ENCODE measurements around the gene PKMYT1.

Gene PKMYT1

GRCh38 chr16:2981177-2981898 is 1.1 kb upstream of the PKMYT1 start:
- no peak overlapping the region for H3K4me3 ChIP-seq (ENCODE audit: low read depth, low read length)
- DNase-seq (ENCODE audit: low read depth, low spot score), result no peak
- ChIA-PET CTCF (interaction anchor here (0.9 to 2.3 kb wide), 7 partner anchors 10 to 54 kb away, joined by 3 to 10 read pairs (median 5); no protein-coding TSS in a partner anchor), POLR2A (interaction anchor here (2.0 kb wide), 1 partner anchor 39 kb away, joined by 5 read pairs; the partner anchor contains the start of gene TNFRSF12A)
- TF ChIP-seq CTCF (IDR thresholded peaks at IDR 0.05; ENCODE audit: insufficient read depth, low read length, missing control alignments), result no peak

GRCh38 chr16:2979669-2980226 is 498 bp downstream of the PKMYT1 start:
- DNase-seq (ENCODE audit: low read depth, low spot score), result no peak
- CTCF ChIA-PET, result interaction anchor here (1.0 to 2.3 kb wide), 2 partner anchors 8 to 18 kb away, joined by 3 to 10 read pairs; no protein-coding TSS in a partner anchor

GRCh38 chr16:2977440-2977839 is 2.8 kb downstream of the PKMYT1 start:
- no peak for TF ChIP-seq CTCF (IDR thresholded peaks at IDR 0.05; ENCODE audit: insufficient read depth, low read length, missing control alignments)
- DNase-seq (ENCODE audit: low read depth, low spot score), result no peak
- no peak overlapping the region for H3K4me3 ChIP-seq (ENCODE audit: low read depth, low read length)
- POLR2A ChIA-PET, result interaction anchor here (0.6 kb wide), 1 partner anchor 305 kb away, joined by 3 read pairs; no protein-coding TSS in a partner anchor
- CTCF ChIA-PET, result interaction anchor here (0.9 to 2.4 kb wide), 5 partner anchors 7 to 138 kb away, joined by 3 to 10 read pairs (median 7); no protein-coding TSS in a partner anchor

More at GRCh38 chr16:2979669-2980226, 498 bp downstream of the PKMYT1 start:
- POLR2A ChIA-PET, result no interaction called here
- H3K4me3 ChIP-seq (ENCODE audit: low read depth, low read length), result peak overlapping the region; percentile 86
- no peak for TF ChIP-seq CTCF (IDR thresholded peaks at IDR 0.05; ENCODE audit: insufficient read depth, low read length, missing control alignments)

- TF ChIP-seq CTCF (IDR thresholded peaks at IDR 0.05; ENCODE audit: insufficient read depth, low read length, missing control alignments), result no peak
- POLR2A ChIA-PET, result no interaction called here
- DNase-seq (ENCODE audit: low read depth, low spot score), result no peak
- CTCF ChIA-PET, result interaction anchor here (2.0 to 2.4 kb wide), 2 partner anchors 15 to 50 kb away, joined by 8 to 10 read pairs; no protein-coding TSS in a partner anchor
- no peak overlapping the region for H3K4me3 ChIP-seq (ENCODE audit: low read depth, low read length)
Measured at GRCh38 chr16:2976673-2977072, 3.6 kb downstream of the PKMYT1 start.

- CTCF ChIA-PET, result interaction anchor here (1.5 kb wide), 1 partner anchor 8 kb away, joined by 4 read pairs; no protein-coding TSS in a partner anchor
- POLR2A ChIA-PET, result no interaction called here
- no peak for DNase-seq (ENCODE audit: low read depth, low spot score)
- TF ChIP-seq CTCF (IDR thresholded peaks at IDR 0.05; ENCODE audit: insufficient read depth, low read length, missing control alignments), result no peak
- no peak overlapping the region for H3K4me3 ChIP-seq (ENCODE audit: low read depth, low read length)
Measured at GRCh38 chr16:2976201-2976600, 4.0 kb downstream of the PKMYT1 start.

- ChIA-PET POLR2A (no interaction called here), CTCF (interaction anchor here (0.9 to 1.6 kb wide), 4 partner anchors 9 to 15 kb away, joined by 3 to 6 read pairs (median 4); no protein-coding TSS in a partner anchor)
- TF ChIP-seq CTCF (IDR thresholded peaks at IDR 0.05; ENCODE audit: insufficient read depth, low read length, missing control alignments), result no peak
- H3K4me3 ChIP-seq (ENCODE audit: low read depth, low read length), result no peak overlapping the region
- no peak for DNase-seq (ENCODE audit: low read depth, low spot score)
Measured at GRCh38 chr16:2975161-2975795, 5.0 kb downstream of the PKMYT1 start.
